ENCODE measurements around the gene ANO2.

Gene ANO2

DNA sequence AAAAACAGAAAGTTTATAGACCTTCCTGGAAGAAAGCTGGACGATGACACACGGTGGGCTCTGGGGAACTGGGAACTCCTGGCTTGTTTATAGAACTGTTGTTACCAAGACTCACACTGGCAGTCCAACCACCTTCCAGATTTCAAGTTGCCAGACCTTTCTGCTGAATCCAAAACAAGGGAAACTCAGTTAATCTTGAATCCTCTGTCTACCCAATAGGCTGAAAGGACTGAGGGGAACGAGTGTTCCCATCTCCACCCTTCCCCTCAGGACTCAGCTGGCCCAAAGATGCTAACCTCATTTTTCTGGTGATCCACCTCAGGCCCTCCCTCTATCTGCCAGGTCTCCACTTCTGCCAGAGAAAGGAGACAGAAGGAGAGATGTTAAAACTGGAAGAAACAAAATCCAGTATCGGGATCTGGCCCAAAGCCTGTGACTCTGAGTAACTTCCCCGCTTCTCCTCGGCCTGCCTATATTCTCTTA is 231.4 kb downstream of the ANO2 start:
- no peak overlapping the region for H2BK15ac ChIP-seq (ENCODE audit: low read depth, poor library complexity, severe bottlenecking)
- H2BK5ac ChIP-seq (ENCODE audit: low read depth, low read length, poor library complexity, severe bottlenecking) = no peak overlapping the region
- no peak overlapping the region for H3K18ac ChIP-seq (ENCODE audit: low read depth in 1 of 2, low read length in 2 of 2)
- no peaks in the 10 kb centered on the region for H3K36me3 ChIP-seq (ENCODE audit: control insufficient read depth in 1 of 2, insufficient read depth in 2 of 2, low read depth in 1 of 2, low read length in 2 of 2)
- no peak overlapping the region for H2AFZ ChIP-seq (ENCODE audit: low read depth, low read length)
- no peak overlapping the region for H3K27ac ChIP-seq (ENCODE audit: low read length, poor library complexity, severe bottlenecking)
- WGBS = 81% methylated on average over 6 of the region's 6 CpGs
- peak overlapping the region; percentile 47 for H3K9ac ChIP-seq (ENCODE audit: low read length)
- no peak overlapping the region for H3K4me3 ChIP-seq (ENCODE audit: insufficient read depth in 1 of 2, low read depth in 1 of 2, low read length in 2 of 2)
- H4K8ac ChIP-seq (ENCODE audit: low read length) = no peak overlapping the region
- H2BK12ac ChIP-seq (ENCODE audit: low read length in 2 of 2) = no peak overlapping the region
- H3K4me1 ChIP-seq (ENCODE audit: control insufficient read depth, insufficient read depth, low read depth, low read length) = peaks cover 9% of the 10 kb centered on the region
- H2BK120ac ChIP-seq (ENCODE audit: low read depth, low read length) = no peak overlapping the region
- H2AK5ac ChIP-seq (ENCODE audit: low read length, severe bottlenecking) = peak overlapping the region; percentile 44
- peaks cover 0 to 11% of the 10 kb centered on the region in 2 experiments for H3K27me3 ChIP-seq (ENCODE audit: control insufficient read depth in 1 of 2, insufficient read depth in 1 of 2, low read length in 2 of 2)
- H3K14ac ChIP-seq (ENCODE audit: low read length in 2 of 2) = no peak overlapping the region
- H3K4ac ChIP-seq (ENCODE audit: low read depth in 1 of 2, low read length in 2 of 2) = no peak overlapping the region
- H4K91ac ChIP-seq (ENCODE audit: low read length) = no peak overlapping the region
- no peaks in the 10 kb centered on the region for H3K9me3 ChIP-seq (ENCODE audit: control insufficient read depth, low read length)
- H3K4me2 ChIP-seq (ENCODE audit: low read length, poor library complexity, severe bottlenecking) = no peak overlapping the region
- no peaks in the 10 kb centered on the region for H3K79me1 ChIP-seq (replicated peaks; ENCODE audit: low read length, poor library complexity, severe bottlenecking)
- no peak overlapping the region for H3K23ac ChIP-seq (ENCODE audit: low read length in 2 of 2)
- no peak for DNase-seq

DNA sequence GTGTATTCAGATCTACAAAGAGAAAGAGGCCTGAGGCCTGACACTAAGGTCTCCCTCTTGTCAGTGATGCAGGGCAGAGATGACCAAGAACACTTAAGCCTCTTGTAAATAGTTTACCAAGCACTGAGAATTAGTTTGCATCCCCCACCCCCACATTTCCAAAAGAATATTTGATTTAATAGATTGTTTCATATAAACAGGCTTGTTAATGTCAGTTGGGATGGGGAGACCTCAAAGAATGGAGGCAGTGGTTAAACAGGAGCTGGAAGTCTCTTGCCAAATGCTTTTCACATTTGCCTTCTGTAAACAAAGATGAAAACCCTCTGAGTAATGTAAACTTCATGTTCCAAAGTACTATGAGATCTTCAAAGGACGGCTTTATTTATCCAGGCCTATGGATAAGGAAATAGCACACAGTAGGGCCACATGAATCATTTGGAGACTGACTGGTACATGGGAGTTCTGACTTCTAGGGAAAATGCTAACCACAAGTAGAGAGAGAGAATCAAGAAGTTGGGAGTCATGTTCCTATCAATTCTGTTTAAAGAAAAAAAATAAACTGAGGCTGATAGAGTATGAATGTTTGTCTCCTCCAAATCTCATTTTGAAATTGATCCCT is 234.7 kb downstream of the ANO2 start:
- H4K91ac ChIP-seq (ENCODE audit: low read length) = no peak overlapping the region
- no peak overlapping the region for H2BK120ac ChIP-seq (ENCODE audit: low read depth, low read length)
- no peak overlapping the region for H3K14ac ChIP-seq (ENCODE audit: low read length in 2 of 2)
- H3K36me3 ChIP-seq (ENCODE audit: control insufficient read depth in 1 of 2, insufficient read depth in 2 of 2, low read depth in 1 of 2, low read length in 2 of 2) = no peaks in the 10 kb centered on the region
- no peak overlapping the region for H2BK15ac ChIP-seq (ENCODE audit: low read depth, poor library complexity, severe bottlenecking)
- H3K9me3 ChIP-seq (ENCODE audit: control insufficient read depth, low read length) = no peaks in the 10 kb centered on the region
- H3K18ac ChIP-seq (ENCODE audit: low read depth in 1 of 2, low read length in 2 of 2) = no peak overlapping the region
- no peak overlapping the region for H2BK12ac ChIP-seq (ENCODE audit: low read length in 2 of 2)
- peak; percentile 76 for DNase-seq
- WGBS = 56% methylated on average over 1 of the region's 1 CpG
- H3K27me3 ChIP-seq (ENCODE audit: control insufficient read depth in 1 of 2, insufficient read depth in 1 of 2, low read length in 2 of 2) = peaks cover 0 to 11% of the 10 kb centered on the region in 2 experiments
- no peaks in the 10 kb centered on the region for H3K79me1 ChIP-seq (replicated peaks; ENCODE audit: low read length, poor library complexity, severe bottlenecking)
- peaks cover under 1% of the 10 kb centered on the region for H3K4me1 ChIP-seq (ENCODE audit: control insufficient read depth, insufficient read depth, low read depth, low read length)
- H3K4ac ChIP-seq (ENCODE audit: low read depth in 1 of 2, low read length in 2 of 2) = no peak overlapping the region
- no peak overlapping the region for H3K9ac ChIP-seq (ENCODE audit: low read length)
- H2AK5ac ChIP-seq (ENCODE audit: low read length, severe bottlenecking) = no peak overlapping the region
- no peak overlapping the region for H2BK5ac ChIP-seq (ENCODE audit: low read depth, low read length, poor library complexity, severe bottlenecking)
- no peak overlapping the region for H3K23ac ChIP-seq (ENCODE audit: low read length in 2 of 2)
- H4K8ac ChIP-seq (ENCODE audit: low read length) = no peak overlapping the region
- H3K4me2 ChIP-seq (ENCODE audit: low read length, poor library complexity, severe bottlenecking) = no peak overlapping the region
- H2AFZ ChIP-seq (ENCODE audit: low read depth, low read length) = no peak overlapping the region
- no peak overlapping the region for H3K4me3 ChIP-seq (ENCODE audit: insufficient read depth in 1 of 2, low read depth in 1 of 2, low read length in 2 of 2)
- H3K27ac ChIP-seq (ENCODE audit: low read length, poor library complexity, severe bottlenecking) = no peak overlapping the region

DNA sequence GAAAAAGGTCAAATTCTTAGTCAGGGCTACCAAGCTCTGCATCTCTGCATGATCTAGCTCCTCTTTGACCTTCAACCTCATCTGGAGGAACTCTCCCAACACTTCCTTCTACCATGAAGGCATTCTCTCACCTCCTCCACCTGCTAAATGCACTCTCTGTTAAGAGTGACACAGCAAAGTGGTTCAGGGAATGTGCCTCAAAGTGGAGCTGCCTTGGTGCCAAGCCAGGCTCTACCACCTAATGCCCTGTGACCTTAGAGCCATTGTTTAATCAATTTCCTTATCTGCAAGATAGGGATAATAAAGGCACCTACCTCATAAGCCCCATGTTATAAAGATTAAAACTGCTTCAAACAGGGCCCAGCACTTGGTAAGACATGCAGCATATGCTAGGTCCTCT is 236.7 kb downstream of the ANO2 start:
- Histone ChIP-seq H3K36me3 (ENCODE audit: control insufficient read depth in 1 of 2, insufficient read depth in 2 of 2, low read depth in 1 of 2, low read length in 2 of 2) (no peaks in the 10 kb centered on the region), H3K4ac (ENCODE audit: low read depth in 1 of 2, low read length in 2 of 2) (no peak overlapping the region), H3K14ac (ENCODE audit: low read length in 2 of 2) (no peak overlapping the region), H3K23ac (ENCODE audit: low read length in 2 of 2) (no peak overlapping the region), H3K79me1 (replicated peaks; ENCODE audit: low read length, poor library complexity, severe bottlenecking) (no peaks in the 10 kb centered on the region), H3K4me3 (ENCODE audit: insufficient read depth in 1 of 2, low read depth in 1 of 2, low read length in 2 of 2) (no peak overlapping the region), H3K27ac (ENCODE audit: low read length, poor library complexity, severe bottlenecking) (no peak overlapping the region), H2BK5ac (ENCODE audit: low read depth, low read length, poor library complexity, severe bottlenecking) (no peak overlapping the region), H3K4me1 (ENCODE audit: control insufficient read depth, insufficient read depth, low read depth, low read length) (no peaks in the 10 kb centered on the region), H2AFZ (ENCODE audit: low read depth, low read length) (no peak overlapping the region), H3K4me2 (ENCODE audit: low read length, poor library complexity, severe bottlenecking) (no peak overlapping the region), H3K9ac (ENCODE audit: low read length) (no peak overlapping the region), H2BK12ac (ENCODE audit: low read length in 2 of 2) (peak overlapping the region in 1 of 2 experiments; percentile 42), H3K9me3 (ENCODE audit: control insufficient read depth, low read length) (no peaks in the 10 kb centered on the region), H3K27me3 (ENCODE audit: control insufficient read depth in 1 of 2, insufficient read depth in 1 of 2, low read length in 2 of 2) (peaks cover 0 to 11% of the 10 kb centered on the region in 2 experiments), H2BK120ac (ENCODE audit: low read depth, low read length) (no peak overlapping the region), H3K18ac (ENCODE audit: low read depth in 1 of 2, low read length in 2 of 2) (no peak overlapping the region), H2AK5ac (ENCODE audit: low read length, severe bottlenecking) (no peak overlapping the region), H2BK15ac (ENCODE audit: low read depth, poor library complexity, severe bottlenecking) (no peak overlapping the region), H4K8ac (ENCODE audit: low read length) (no peak overlapping the region), H4K91ac (ENCODE audit: low read length) (no peak overlapping the region)
- DNase-seq = no peak

DNA sequence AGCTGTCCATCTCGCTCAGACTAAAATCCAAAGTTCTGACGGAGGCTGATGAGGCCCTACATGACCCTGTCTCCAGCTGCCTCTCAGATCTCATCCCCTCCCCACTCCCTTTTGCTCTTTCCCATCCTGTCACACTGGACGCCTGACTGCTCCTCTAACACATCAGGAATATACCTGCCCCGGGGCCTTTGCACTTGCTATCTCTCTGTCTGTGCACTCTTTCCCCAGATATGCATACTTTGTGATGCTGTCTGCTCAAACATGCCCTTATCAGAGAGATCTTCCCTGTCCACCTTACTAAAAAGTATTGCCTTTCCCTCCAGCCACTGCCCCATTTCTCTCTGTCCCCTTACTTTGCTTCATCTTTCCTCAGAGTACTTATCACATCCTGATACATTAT is 238.8 kb downstream of the ANO2 start:
- H3K14ac ChIP-seq (ENCODE audit: low read length in 2 of 2) = no peak overlapping the region
- DNase-seq = no peak
- H4K8ac ChIP-seq (ENCODE audit: low read length) = no peak overlapping the region
- peaks cover 0 to 11% of the 10 kb centered on the region in 2 experiments for H3K27me3 ChIP-seq (ENCODE audit: control insufficient read depth in 1 of 2, insufficient read depth in 1 of 2, low read length in 2 of 2)
- H4K91ac ChIP-seq (ENCODE audit: low read length) = no peak overlapping the region
- H3K18ac ChIP-seq (ENCODE audit: low read depth in 1 of 2, low read length in 2 of 2) = no peak overlapping the region
- H3K4me2 ChIP-seq (ENCODE audit: low read length, poor library complexity, severe bottlenecking) = no peak overlapping the region
- no peaks in the 10 kb centered on the region for H3K4me1 ChIP-seq (ENCODE audit: control insufficient read depth, insufficient read depth, low read depth, low read length)
- H3K9me3 ChIP-seq (ENCODE audit: control insufficient read depth, low read length) = no peaks in the 10 kb centered on the region
- H3K79me1 ChIP-seq (replicated peaks; ENCODE audit: low read length, poor library complexity, severe bottlenecking) = no peaks in the 10 kb centered on the region
- no peak overlapping the region for H2BK5ac ChIP-seq (ENCODE audit: low read depth, low read length, poor library complexity, severe bottlenecking)
- H3K27ac ChIP-seq (ENCODE audit: low read length, poor library complexity, severe bottlenecking) = no peak overlapping the region
- no peak overlapping the region for H3K9ac ChIP-seq (ENCODE audit: low read length)
- H3K23ac ChIP-seq (ENCODE audit: low read length in 2 of 2) = no peak overlapping the region
- H2BK120ac ChIP-seq (ENCODE audit: low read depth, low read length) = no peak overlapping the region
- no peak overlapping the region for H2BK12ac ChIP-seq (ENCODE audit: low read length in 2 of 2)
- H2BK15ac ChIP-seq (ENCODE audit: low read depth, poor library complexity, severe bottlenecking) = no peak overlapping the region
- WGBS = 82% methylated on average over 4 of the region's 4 CpGs
- no peak overlapping the region for H2AK5ac ChIP-seq (ENCODE audit: low read length, severe bottlenecking)
- H3K4ac ChIP-seq (ENCODE audit: low read depth in 1 of 2, low read length in 2 of 2) = no peak overlapping the region
- no peaks in the 10 kb centered on the region for H3K36me3 ChIP-seq (ENCODE audit: control insufficient read depth in 1 of 2, insufficient read depth in 2 of 2, low read depth in 1 of 2, low read length in 2 of 2)
- no peak overlapping the region for H2AFZ ChIP-seq (ENCODE audit: low read depth, low read length)
- no peak overlapping the region for H3K4me3 ChIP-seq (ENCODE audit: insufficient read depth in 1 of 2, low read depth in 1 of 2, low read length in 2 of 2)

Measured in mesenchymal stem cell (in vitro differentiated cells and primary cell).